HEK293T (cell line): ENCODE measurements around the gene SOX13.

Experiments used
- CTCF ChIA-PET: fragments of 350-600 bp; formaldehyde crosslinking; extraction: SDS; loops from one replicate; lab custom pipeline; 2021; ENCODE audit warnings: antibody characterized with exemption, inconsistent platforms; lab: Yijun Ruan, JAX
- POLR2A ChIA-PET: fragments of 350-600 bp; formaldehyde crosslinking; extraction: SDS; loops from one replicate; lab custom pipeline; 2020; ENCODE audit warnings: antibody characterized with exemption, inconsistent platforms; lab: Yijun Ruan, JAX
- DNase-seq: peaks from one replicate; pipeline ENCODE4 v3.0.0; 2012; ENCODE audit warnings: mixed read lengths; ENCODE audit errors: extremely low spot score
- ARNT ChIP-seq: fragments of 450-650 bp; IDR thresholded peaks from 2 replicates; pipeline ENCODE4 v1.6.1; 2017; ENCODE audit warnings: mild to moderate bottlenecking
- BHLHE40 ChIP-seq: fragments of 450-650 bp; IDR thresholded peaks from 2 replicates; pipeline ENCODE4 v1.6.1; 2016; ENCODE audit warnings: mild to moderate bottlenecking, moderate library complexity, borderline replicate concordance
- CTBP1 ChIP-seq: fragments of 450-650 bp; IDR thresholded peaks from 2 replicates; pipeline ENCODE4 v1.6.1; 2016; ENCODE audit warnings: borderline replicate concordance
- ELF4 ChIP-seq: fragments of 450-650 bp; IDR thresholded peaks from 2 replicates; pipeline ENCODE4 v1.6.1; 2017; ENCODE audit warnings: antibody characterized with exemption
- FOXA1 ChIP-seq: fragments of 450-650 bp; IDR thresholded peaks from 2 replicates; pipeline ENCODE4 v1.6.1; 2016; ENCODE audit warnings: mild to moderate bottlenecking
- FOXK2 ChIP-seq: fragments of 450-650 bp; IDR thresholded peaks from 2 replicates; pipeline ENCODE4 v1.6.1; 2016; ENCODE audit warnings: mild to moderate bottlenecking
- FOXM1 ChIP-seq: fragments of 450-650 bp; IDR thresholded peaks from 2 replicates; pipeline ENCODE4 v1.6.1; 2017; ENCODE audit warnings: mild to moderate bottlenecking, borderline replicate concordance
- HDGF ChIP-seq: fragments of 450-650 bp; IDR thresholded peaks from 2 replicates; pipeline ENCODE4 v1.6.1; 2017; ENCODE audit warnings: antibody characterized with exemption, borderline replicate concordance
- L3MBTL2 ChIP-seq: fragments of 450-650 bp; conservative IDR thresholded peaks from 2 replicates; pipeline ENCODE4 v1.6.1; 2016; ENCODE audit warnings: mild to moderate bottlenecking
- LEF1 ChIP-seq: fragments of 450-650 bp; IDR thresholded peaks from 2 replicates; pipeline ENCODE4 v1.6.1; 2017; ENCODE audit warnings: mild to moderate bottlenecking, borderline replicate concordance
- NFRKB ChIP-seq: fragments of 450-650 bp; IDR thresholded peaks from 2 replicates; pipeline ENCODE4 v1.6.1; 2016; ENCODE audit warnings: mild to moderate bottlenecking, moderate library complexity
- SP1 ChIP-seq: fragments of 450-650 bp; IDR thresholded peaks from 2 replicates; pipeline ENCODE4 v1.6.1; 2017
- SUZ12 ChIP-seq: fragments of 450-650 bp; IDR thresholded peaks from 2 replicates; pipeline ENCODE4 v1.6.1; 2016; ENCODE audit warnings: mild to moderate bottlenecking
- TARDBP ChIP-seq: fragments of 450-650 bp; IDR thresholded peaks from 2 replicates; pipeline ENCODE4 v1.6.1; 2016
- ZNF384 ChIP-seq: fragments of 450-650 bp; IDR thresholded peaks from 2 replicates; pipeline ENCODE4 v1.6.1; 2016
- TF ChIP-seq, protein P1 (sequence below): fragments of 450-650 bp; IDR thresholded peaks from 2 replicates; pipeline ENCODE4 v1.6.1; 2016

Gene SOX13

DNA sequence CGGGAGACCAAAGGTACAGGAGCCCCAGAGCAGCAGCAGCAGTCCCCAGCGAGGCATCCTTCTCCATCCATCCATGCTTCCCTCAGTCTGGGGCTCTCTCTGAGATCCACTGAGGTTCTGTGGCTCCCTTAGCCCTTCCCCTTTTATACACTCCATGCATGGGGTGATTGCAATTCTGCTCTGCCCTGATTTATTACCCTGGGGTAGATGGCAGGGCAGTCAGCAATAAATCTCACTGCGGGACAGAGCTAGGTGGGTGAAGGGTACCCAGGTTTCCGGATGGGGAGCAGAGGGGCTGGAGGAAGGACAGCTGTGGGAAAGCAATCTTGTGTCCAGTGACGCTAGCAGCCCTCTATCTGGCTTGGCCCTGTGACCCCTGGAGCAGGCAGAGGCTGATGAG, 93.3 kb downstream of the SOX13 start, which contains the start of gene REN:
TSS of gene REN (minus strand) at position 119 of the 400 bp plus-strand sequence. CDS start at position 75, 44 bp downstream.
- ChIA-PET CTCF (interaction anchor here (1.3 kb wide), 1 partner anchor 41 kb away, joined by 4 read pairs; no protein-coding TSS in a partner anchor), POLR2A (no interaction called here)
- TF ChIP-seq L3MBTL2: no peak
- TF ChIP-seq, protein P1, sequence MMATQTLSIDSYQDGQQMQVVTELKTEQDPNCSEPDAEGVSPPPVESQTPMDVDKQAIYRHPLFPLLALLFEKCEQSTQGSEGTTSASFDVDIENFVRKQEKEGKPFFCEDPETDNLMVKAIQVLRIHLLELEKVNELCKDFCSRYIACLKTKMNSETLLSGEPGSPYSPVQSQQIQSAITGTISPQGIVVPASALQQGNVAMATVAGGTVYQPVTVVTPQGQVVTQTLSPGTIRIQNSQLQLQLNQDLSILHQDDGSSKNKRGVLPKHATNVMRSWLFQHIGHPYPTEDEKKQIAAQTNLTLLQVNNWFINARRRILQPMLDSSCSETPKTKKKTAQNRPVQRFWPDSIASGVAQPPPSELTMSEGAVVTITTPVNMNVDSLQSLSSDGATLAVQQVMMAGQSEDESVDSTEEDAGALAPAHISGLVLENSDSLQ: peak; percentile 8; the same call in 1 of the 2 replicates
- DNase-seq: no peak

GRCh38 chr1:204167730-204168129, 94.8 kb downstream of the SOX13 start:
- DNase-seq: no peak
- TF ChIP-seq L3MBTL2 (no peak), SUZ12 (no peak), ARNT (no peak), ELF4 (no peak), HDGF (no peak), SP1 (no peak), NFRKB (no peak), FOXM1 (no peak)
- TF ChIP-seq, protein P1: no peak
- ChIA-PET POLR2A (interaction anchor here (1.1 to 1.4 kb wide), 2 partner anchors 16 to 193 kb away, joined by 3 to 5 read pairs; partner anchors contain the start of gene ETNK2), CTCF (interaction anchor here (0.9 to 1.2 kb wide), 3 partner anchors 30 to 196 kb away, joined by 3 to 4 read pairs (median 3); no protein-coding TSS in a partner anchor)

- no peak for TF ChIP-seq FOXA1
- TF ChIP-seq TARDBP: no peak
- no peak for TF ChIP-seq ARNT
- TF ChIP-seq ELF4: no peak
- TF ChIP-seq BHLHE40: no peak
- no peak for TF ChIP-seq SP1
- DNase-seq: no peak
- POLR2A ChIA-PET: no interaction called here
- CTCF ChIA-PET: no interaction called here
Measured at GRCh38 chr1:204169858-204170257, 96.9 kb downstream of the SOX13 start.

GRCh38 chr1:204170494-204171155, 97.7 kb downstream of the SOX13 start:
- TF ChIP-seq HDGF (no peak), SP1 (no peak), FOXA1 (no peak), ZNF384 (no peak), LEF1 (no peak), SUZ12 (no peak)
- ChIA-PET POLR2A (no interaction called here), CTCF (no interaction called here)
- DNase-seq: no peak

GRCh38 chr1:204171751-204172178, 98.8 kb downstream of the SOX13 start:
- DNase-seq: no peak
- TF ChIP-seq FOXK2 (no peak), ARNT (no peak), CTBP1 (no peak), ELF4 (no peak), SP1 (no peak), L3MBTL2 (no peak), ZNF384 (no peak), FOXA1 (no peak), LEF1 (no peak)
- CTCF ChIA-PET: no interaction called here
- POLR2A ChIA-PET: no interaction called here

DNA sequence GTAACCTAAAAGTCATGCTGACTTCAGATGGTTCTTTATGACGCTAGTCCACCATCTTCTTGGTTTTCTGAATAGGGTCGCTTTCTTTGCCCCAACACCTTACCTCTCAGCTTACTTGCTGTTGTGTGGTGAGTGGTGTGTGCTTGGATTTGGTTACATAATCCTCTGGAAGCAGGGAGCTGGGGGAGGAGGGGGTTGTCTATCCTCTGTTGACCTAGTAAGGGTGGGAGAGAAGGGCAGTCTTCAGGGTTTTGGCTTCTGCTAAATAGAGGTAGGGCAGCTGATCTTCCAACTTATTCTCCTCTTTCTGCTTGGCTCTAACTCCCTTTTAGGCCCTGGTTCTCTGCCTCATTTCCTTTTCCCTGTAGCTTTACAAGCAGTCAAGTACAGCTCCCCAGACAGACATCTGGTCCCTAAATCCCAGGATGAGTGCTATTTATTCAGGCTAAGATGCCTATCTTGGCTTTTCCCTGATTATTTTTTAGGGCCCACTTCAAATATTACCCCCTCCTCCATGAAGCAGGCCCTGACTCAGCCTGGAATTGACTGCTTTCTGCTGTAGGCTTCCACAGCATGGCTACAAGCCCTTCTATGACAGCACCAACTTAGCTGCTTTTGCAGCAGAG, 99.6 kb downstream of the SOX13 start:
- no peak for TF ChIP-seq SP1
- TF ChIP-seq LEF1: no peak
- TF ChIP-seq CTBP1: no peak
- TF ChIP-seq, protein P1: no peak
- TF ChIP-seq NFRKB: no peak
- TF ChIP-seq ZNF384: no peak
- TF ChIP-seq FOXA1: no peak
- no peak for TF ChIP-seq HDGF
- no peak for TF ChIP-seq BHLHE40
- no peak for TF ChIP-seq L3MBTL2
- no peak for TF ChIP-seq FOXK2
- TF ChIP-seq SUZ12: no peak
- TF ChIP-seq ELF4: no peak
- TF ChIP-seq FOXM1: no peak
- no peak for TF ChIP-seq ARNT
- no peak for TF ChIP-seq TARDBP
- CTCF ChIA-PET: interaction anchor here (0.6 kb wide), 1 partner anchor 325 kb away, joined by 3 read pairs; no protein-coding TSS in a partner anchor
- DNase-seq: no peak
- POLR2A ChIA-PET: no interaction called here
